KG1 (cell line): ENCODE measurements around the gene ACOT11.

Experiments used
- DNase-seq: peaks from one replicate; lab custom pipeline; 2025; lab: John Stamatoyannopoulos, UW

The ACOT11 gene

GRCh38 chr1:54585181-54586066, 37.4 kb downstream of the ACOT11 start:
- no peak for DNase-seq

- no peak for DNase-seq
Observed at GRCh38 chr1:54588377-54588776, 40.3 kb downstream of the ACOT11 start.

- no peak for DNase-seq
Observed at GRCh38 chr1:54591127-54591756, 43.2 kb downstream of the ACOT11 start.

- DNase-seq, result no peak
Observed at GRCh38 chr1:54593571-54594160, 45.6 kb downstream of the ACOT11 start.

GRCh38 chr1:54594463-54594862, 46.4 kb downstream of the ACOT11 start:
- DNase-seq, result no peak

- no peak for DNase-seq
Observed at GRCh38 chr1:54595956-54596498, 48.0 kb downstream of the ACOT11 start.

- DNase-seq, result no peak
Observed at GRCh38 chr1:54596756-54597155, 48.7 kb downstream of the ACOT11 start.

GRCh38 chr1:54597455-54598030, 49.5 kb downstream of the ACOT11 start:
- DNase-seq, result no peak

GRCh38 chr1:54599211-54599823, 51.3 kb downstream of the ACOT11 start:
- no peak for DNase-seq

GRCh38 chr1:54600947-54601721, 53.1 kb downstream of the ACOT11 start:
- DNase-seq, result no peak

GRCh38 chr1:54601730-54602129, 53.7 kb downstream of the ACOT11 start:
- DNase-seq, result no peak

GRCh38 chr1:54602554-54602953, 54.5 kb downstream of the ACOT11 start:
- DNase-seq, result no peak

GRCh38 chr1:54603241-54603640, 55.2 kb downstream of the ACOT11 start:
- no peak for DNase-seq

- DNase-seq, result no peak
Observed at GRCh38 chr1:54604051-54604450, 56.0 kb downstream of the ACOT11 start.

- peak; percentile 27 for DNase-seq
Observed at GRCh38 chr1:54604572-54605370, 56.7 kb downstream of the ACOT11 start.

GRCh38 chr1:54606096-54606989, 58.3 kb downstream of the ACOT11 start:
- DNase-seq, result no peak

GRCh38 chr1:54606990-54607325, 58.9 kb downstream of the ACOT11 start:
- no peak for DNase-seq

- no peak for DNase-seq
Observed at GRCh38 chr1:54607821-54608565, 60.0 kb downstream of the ACOT11 start.
